ENCODE results near the gene ROR1. TPM values are rescaled to one million over a fixed set of nuclear protein-coding genes. Genes with fewer than 3 reads are reported as not detected.

ROR1 gene
- polyA plus RNA-seq, 1 experiment, result 7.1 TPM

DNA sequence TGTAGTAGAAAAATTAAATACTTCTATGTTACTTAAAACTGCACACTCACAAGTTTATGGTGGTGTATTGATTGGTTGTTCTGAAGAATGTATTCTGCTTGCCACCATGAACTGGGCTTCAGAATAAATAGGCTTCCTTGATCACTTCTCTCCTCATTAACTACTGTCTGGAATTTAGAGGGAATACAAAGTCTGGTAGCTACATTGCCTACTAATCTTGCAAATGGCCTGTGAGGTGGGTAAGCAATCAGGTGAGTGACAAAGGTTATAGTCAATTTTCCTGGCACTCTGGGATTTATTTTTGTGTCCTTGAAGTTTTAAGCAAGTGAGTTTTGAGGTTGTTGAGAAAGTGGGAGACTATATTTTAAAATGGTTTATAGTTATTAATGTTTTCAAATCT, 101.8 kb downstream of the ROR1 start:
- H3K27ac ChIP-seq (ENCODE audit: low read depth, low read length), result no peak overlapping the region
- ChIA-PET POLR2A (no interaction called here), CTCF (no interaction called here)
- H3K4me3 ChIP-seq (ENCODE audit: low read depth, low read length), result no peak overlapping the region
- no peaks in the 10 kb centered on the region for H3K27me3 ChIP-seq (ENCODE audit: control insufficient read depth, insufficient read depth, low read length)
- DNase-seq (ENCODE audit: low read depth, low spot score), result no peak
- TF ChIP-seq, protein P1, sequence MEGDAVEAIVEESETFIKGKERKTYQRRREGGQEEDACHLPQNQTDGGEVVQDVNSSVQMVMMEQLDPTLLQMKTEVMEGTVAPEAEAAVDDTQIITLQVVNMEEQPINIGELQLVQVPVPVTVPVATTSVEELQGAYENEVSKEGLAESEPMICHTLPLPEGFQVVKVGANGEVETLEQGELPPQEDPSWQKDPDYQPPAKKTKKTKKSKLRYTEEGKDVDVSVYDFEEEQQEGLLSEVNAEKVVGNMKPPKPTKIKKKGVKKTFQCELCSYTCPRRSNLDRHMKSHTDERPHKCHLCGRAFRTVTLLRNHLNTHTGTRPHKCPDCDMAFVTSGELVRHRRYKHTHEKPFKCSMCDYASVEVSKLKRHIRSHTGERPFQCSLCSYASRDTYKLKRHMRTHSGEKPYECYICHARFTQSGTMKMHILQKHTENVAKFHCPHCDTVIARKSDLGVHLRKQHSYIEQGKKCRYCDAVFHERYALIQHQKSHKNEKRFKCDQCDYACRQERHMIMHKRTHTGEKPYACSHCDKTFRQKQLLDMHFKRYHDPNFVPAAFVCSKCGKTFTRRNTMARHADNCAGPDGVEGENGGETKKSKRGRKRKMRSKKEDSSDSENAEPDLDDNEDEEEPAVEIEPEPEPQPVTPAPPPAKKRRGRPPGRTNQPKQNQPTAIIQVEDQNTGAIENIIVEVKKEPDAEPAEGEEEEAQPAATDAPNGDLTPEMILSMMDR (IDR thresholded peaks at IDR 0.05; ENCODE audit: low read depth, low read length), result no peak
- no peaks in the 10 kb centered on the region for H3K9me3 ChIP-seq (ENCODE audit: control insufficient read depth, insufficient read depth, low read length)

DNA sequence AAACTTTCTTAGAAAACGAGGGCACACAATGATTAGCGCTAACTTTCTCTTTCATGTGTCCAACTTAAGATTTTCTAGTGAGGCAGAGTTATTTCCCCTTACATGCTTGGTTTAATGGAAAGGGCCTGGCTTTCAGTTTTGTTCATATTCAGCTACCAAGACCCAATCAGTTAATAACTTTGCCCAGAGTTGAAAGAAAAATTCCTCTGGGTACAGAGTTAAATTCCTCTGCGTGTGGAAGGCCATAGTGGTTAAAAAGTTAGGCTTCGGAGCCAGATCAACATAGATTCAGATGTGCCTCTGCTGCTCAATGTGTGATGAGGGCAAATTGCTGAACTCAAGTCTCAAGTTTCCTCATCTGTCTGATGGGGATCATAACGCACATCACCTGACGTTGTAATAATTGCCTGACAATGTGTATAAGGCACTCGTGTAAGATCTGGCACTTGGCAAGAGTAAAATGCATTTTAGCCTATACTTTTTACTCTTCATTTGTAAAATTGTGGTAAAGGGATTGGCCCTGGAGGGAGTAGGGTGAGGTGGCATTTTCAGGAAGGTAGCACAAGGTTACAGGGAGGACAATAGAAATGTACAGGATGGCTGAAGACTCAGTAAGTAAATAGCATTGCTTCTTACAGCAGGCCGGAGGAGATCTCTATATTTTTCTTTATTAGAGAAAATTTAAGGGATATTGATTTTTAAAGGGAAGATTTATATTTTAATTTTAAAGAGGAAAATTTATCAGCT, 103.4 kb downstream of the ROR1 start:
- POLR2A ChIA-PET, result interaction anchor here (0.7 kb wide), 1 partner anchor 23 kb away, joined by 4 read pairs; no protein-coding TSS in a partner anchor
- Histone ChIP-seq H3K4me3 (ENCODE audit: low read depth, low read length) (no peak overlapping the region), H3K9me3 (ENCODE audit: control insufficient read depth, insufficient read depth, low read length) (no peaks in the 10 kb centered on the region), H3K27me3 (ENCODE audit: control insufficient read depth, insufficient read depth, low read length) (no peaks in the 10 kb centered on the region), H3K27ac (ENCODE audit: low read depth, low read length) (no peak overlapping the region)
- no peak for DNase-seq (ENCODE audit: low read depth, low spot score)
- CTCF ChIA-PET, result interaction anchor here (1.2 kb wide), 1 partner anchor 11 kb away, joined by 3 read pairs; no protein-coding TSS in a partner anchor
- TF ChIP-seq, protein P1 (IDR thresholded peaks at IDR 0.05; ENCODE audit: low read depth, low read length), result no peak

DNA sequence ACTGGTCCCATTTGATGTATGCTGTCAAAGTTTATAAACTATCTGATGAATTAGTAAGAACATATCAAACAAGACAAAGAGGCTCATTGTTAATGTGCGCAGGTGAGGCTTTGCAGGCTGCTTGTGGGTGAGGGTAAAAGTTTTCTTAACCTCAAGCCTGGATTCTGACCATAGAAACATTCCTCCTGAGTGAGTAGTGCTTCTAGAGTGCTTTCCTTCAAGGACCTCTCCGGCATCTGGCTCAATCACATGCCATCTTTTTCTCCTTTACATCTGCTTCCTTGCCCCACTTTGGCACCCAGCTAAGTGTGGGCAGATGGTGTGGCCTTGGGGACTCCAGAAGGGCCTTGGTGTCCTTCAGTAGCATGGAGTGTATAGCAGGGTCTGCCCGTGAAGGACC, 104.0 kb downstream of the ROR1 start:
- ChIA-PET CTCF (interaction anchor here (0.6 to 1.2 kb wide), 2 partner anchors 10 to 11 kb away, joined by 3 read pairs; no protein-coding TSS in a partner anchor), POLR2A (interaction anchor here (1.7 kb wide), 1 partner anchor 15 kb away, joined by 4 read pairs; no protein-coding TSS in a partner anchor)
- Histone ChIP-seq H3K27ac (ENCODE audit: low read depth, low read length) (no peak overlapping the region), H3K9me3 (ENCODE audit: control insufficient read depth, insufficient read depth, low read length) (no peaks in the 10 kb centered on the region), H3K27me3 (ENCODE audit: control insufficient read depth, insufficient read depth, low read length) (no peaks in the 10 kb centered on the region), H3K4me3 (ENCODE audit: low read depth, low read length) (no peak overlapping the region)
- DNase-seq (ENCODE audit: low read depth, low spot score), result no peak
- TF ChIP-seq, protein P1 (IDR thresholded peaks at IDR 0.05; ENCODE audit: low read depth, low read length), result no peak

GRCh38 chr1:63878932-63879331, 105.1 kb downstream of the ROR1 start:
- Histone ChIP-seq H3K9me3 (ENCODE audit: control insufficient read depth, insufficient read depth, low read length) (no peaks in the 10 kb centered on the region), H3K27ac (ENCODE audit: low read depth, low read length) (no peak overlapping the region), H3K4me3 (ENCODE audit: low read depth, low read length) (no peak overlapping the region), H3K27me3 (ENCODE audit: control insufficient read depth, insufficient read depth, low read length) (no peaks in the 10 kb centered on the region)
- POLR2A ChIA-PET, result interaction anchor here (1.7 kb wide), 1 partner anchor 14 kb away, joined by 4 read pairs; no protein-coding TSS in a partner anchor
- CTCF ChIA-PET, result interaction anchor here (1.0 to 3.2 kb wide), 3 partner anchors 36 to 259 kb away, joined by 3 to 7 read pairs (median 6); no protein-coding TSS in a partner anchor
- DNase-seq (ENCODE audit: low read depth, low spot score), result no peak
- TF ChIP-seq, protein P1 (IDR thresholded peaks at IDR 0.05; ENCODE audit: low read depth, low read length), result no peak

- no peak overlapping the region for H3K27ac ChIP-seq (ENCODE audit: low read depth, low read length)
- TF ChIP-seq, protein P1 (IDR thresholded peaks at IDR 0.05; ENCODE audit: low read depth, low read length), result no peak
- H3K4me3 ChIP-seq (ENCODE audit: low read depth, low read length), result no peak overlapping the region
- CTCF ChIA-PET, result interaction anchor here (1.2 to 3.2 kb wide), 3 partner anchors 34 to 365 kb away, joined by 3 to 7 read pairs (median 6); no protein-coding TSS in a partner anchor
- no peaks in the 10 kb centered on the region for H3K9me3 ChIP-seq (ENCODE audit: control insufficient read depth, insufficient read depth, low read length)
- POLR2A ChIA-PET, result no interaction called here
- no peak for DNase-seq (ENCODE audit: low read depth, low spot score)
- H3K27me3 ChIP-seq (ENCODE audit: control insufficient read depth, insufficient read depth, low read length), result no peaks in the 10 kb centered on the region
Observed at GRCh38 chr1:63880958-63881576, 107.2 kb downstream of the ROR1 start.
